Stimulated activated CD8-positive, alpha-beta memory T cell treated with anti-CD3 and anti-CD28 coated beads, Interleukin-12 subunit alpha, Interleukin-12 subunit beta, amount 100 ng/mL, for 1 hour (primary cell): Measurements from ENCODE around the gene PACC1.
"Not testable (repeated sequence)": the region's sequence is repeated elsewhere in the genome, so short reads cannot be mapped to it uniquely, and the experiment has no call there.

Experiments used
- DNase-seq: peaks from one replicate; pipeline ENCODE4 v3.0.0-alpha.2; 2020; ENCODE audit warnings: low read depth

Gene PACC1

DNA sequence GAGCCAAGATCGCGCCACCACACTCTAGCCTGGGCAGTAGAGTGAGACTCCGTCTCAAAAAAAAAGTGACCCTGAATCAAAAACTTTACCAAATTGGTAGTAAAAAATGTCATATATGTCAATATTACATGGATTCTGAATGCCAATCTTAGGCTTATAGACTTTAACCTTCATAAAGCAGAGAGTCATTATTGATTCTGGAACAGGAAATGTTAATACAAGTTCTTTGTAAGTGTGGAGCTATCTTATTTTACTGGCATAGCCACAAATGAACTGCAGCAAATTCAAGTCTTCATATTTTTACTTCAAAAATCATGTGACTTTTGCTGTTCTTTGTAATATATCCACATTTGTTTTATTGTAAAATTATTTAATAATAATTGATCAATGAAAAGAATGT, 88.1 kb downstream of the PACC1 start:
- DNase-seq, result no peak

DNA sequence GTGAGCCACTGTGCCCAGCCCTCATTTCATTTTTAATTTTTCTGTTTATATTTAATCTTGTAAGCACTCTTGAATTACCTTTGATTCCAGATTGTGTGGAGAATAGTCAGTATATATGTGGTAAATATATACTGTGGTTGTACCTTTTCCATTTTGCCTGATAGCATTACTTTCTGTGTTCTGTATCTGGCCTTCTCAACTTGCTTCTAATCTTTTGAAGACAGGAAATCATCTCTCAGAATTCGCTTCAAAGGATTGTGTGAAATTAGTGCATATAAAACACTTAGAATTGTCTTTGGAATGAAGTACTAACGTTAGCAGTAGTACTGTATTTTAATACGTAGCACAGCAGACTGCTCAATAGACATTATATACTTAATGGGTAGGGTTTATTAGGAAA, 91.6 kb downstream of the PACC1 start:
- DNase-seq, result no peak

DNA sequence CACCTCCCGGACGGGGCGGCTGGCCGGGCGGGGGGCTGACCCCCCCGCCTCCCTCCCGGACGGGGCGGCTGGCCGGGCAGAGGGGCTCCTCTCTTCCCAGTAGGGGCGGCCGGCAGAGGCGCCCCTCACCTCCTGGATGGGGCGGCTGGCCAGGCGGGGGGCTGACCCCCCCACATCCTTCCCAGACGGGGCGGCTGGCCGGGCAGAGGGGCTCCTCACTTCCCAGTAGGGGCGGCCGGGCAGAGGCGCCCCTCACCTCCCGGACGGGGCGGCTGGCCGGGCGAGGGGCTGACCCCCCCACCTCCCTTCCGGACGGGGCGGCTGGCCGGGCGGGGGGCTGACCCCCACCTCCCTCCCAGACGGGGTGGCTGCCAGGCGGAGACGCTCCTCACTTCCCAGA, 93.7 kb downstream of the PACC1 start:
- not testable (repeated sequence) for DNase-seq

DNA sequence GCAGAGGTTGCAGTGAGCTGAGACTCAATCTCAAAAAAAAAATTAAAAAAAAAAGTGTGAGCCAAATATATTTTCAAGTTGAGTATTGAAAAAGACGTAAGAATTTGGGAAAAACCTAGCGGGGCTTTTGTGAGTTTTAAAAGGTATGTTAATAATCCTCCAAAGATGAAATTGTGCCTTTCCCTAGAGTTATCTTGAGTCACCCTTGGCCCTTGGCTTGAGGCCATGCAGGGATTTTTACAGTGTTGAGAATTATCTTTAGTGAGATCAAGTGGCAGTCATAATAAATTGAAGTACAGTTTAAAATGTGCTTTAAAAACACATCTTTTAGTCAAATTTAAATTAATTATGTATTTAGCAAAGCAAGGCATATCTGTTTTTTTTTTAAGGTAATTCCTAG, 96.8 kb downstream of the PACC1 start:
- DNase-seq, result no peak

DNA sequence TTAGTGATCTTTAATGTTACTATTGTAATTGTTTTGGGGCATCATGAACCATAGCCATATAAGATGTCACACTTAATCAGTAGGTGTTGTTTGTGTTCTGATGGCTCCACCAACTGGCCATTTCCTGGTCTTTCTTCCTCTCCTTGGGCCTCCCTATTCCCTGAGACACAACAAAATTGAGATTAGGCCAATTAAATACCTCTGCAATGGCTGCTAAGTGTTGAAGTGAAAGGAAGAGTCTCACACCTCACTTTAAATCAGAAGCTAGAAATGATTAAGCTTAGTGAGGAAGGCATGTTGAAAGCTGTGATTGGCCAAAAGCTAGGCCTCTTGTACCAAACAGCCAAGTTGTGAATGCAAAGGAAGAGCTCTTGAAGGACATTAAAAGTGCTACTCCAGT, 98.8 kb downstream of the PACC1 start:
- DNase-seq, result no peak

DNA sequence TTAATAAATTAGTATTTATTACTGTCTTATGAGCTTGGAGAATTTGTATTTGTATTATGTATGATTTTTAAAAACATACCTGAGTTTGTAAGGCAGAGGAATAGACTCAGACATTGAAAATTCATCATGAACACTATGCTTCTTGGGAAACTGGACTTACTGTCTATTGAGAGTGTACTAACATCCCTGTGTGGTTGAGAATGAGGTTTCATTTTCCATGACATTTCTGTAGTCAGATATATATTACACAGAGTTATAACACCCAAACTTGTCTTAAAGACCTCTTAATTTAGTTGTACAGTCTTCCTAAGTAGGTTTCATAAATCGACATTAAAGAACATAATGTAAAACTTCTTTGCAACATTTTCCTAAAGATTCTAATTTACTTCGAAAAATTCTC, 99.5 kb downstream of the PACC1 start:
- DNase-seq, result no peak
